IMR-90 (cell line): ENCODE measurements around the gene PHB1. TPM values are rescaled to one million over a fixed set of nuclear protein-coding genes. Genes with fewer than 3 reads are reported as not detected.
A peak's percentile ranks its signal among the peaks of the same experiment; 100 is the strongest.

ENCODE experiments used
- ATAC-seq: fragments of 200-7000 bp; cut with Tn5 transposase; 2 replicates; pipeline ENCODE4 v1.9.1; 2020; ENCODE audit warnings: low read depth, mild to moderate bottlenecking, moderate library complexity
- BruUV-seq: library from RNA; stranded (reverse); fragments of 400-500 nt; replicated peaks from 2 replicates; lab custom pipeline; 2021; lab: Mats Ljungman, UMichigan
- CTCF ChIA-PET: fragments of 300-600 bp; formaldehyde crosslinking; extraction: SDS; loops from one replicate; lab custom pipeline; 2021; ENCODE audit warnings: antibody characterized with exemption; lab: Yijun Ruan, JAX
- POLR2A ChIA-PET: fragments of 300-600 bp; sonication (Branson Sonifier 250); formaldehyde crosslinking; loops from one replicate; lab custom pipeline; 2022; ENCODE audit warnings: antibody characterized with exemption; ENCODE audit not compliant: unreplicated experiment; lab: Charles Lee
- DNase-seq: peaks from one replicate; pipeline ENCODE4 v3.0.0; 2013
- H2AFZ ChIP-seq: replicated peaks from 2 replicates; pipeline ENCODE3; 2013; ENCODE audit warnings: low read length, mild to moderate bottlenecking; ENCODE audit not compliant: poor library complexity
- H2AK5ac ChIP-seq: 2 replicates; pipeline ENCODE4 v1.6.1; 2013; ENCODE audit warnings: low read depth, low read length, inconsistent platforms
- H2AK9ac ChIP-seq: replicated peaks from 2 replicates; pipeline ENCODE3; 2013; ENCODE audit warnings: mild to moderate bottlenecking, low read depth, low read length, moderate library complexity; ENCODE audit not compliant: poor library complexity
- H2BK120ac ChIP-seq: 2 replicates; pipeline ENCODE4 v1.6.1; 2013; ENCODE audit warnings: low read depth, low read length, inconsistent platforms
- H2BK15ac ChIP-seq: 3 replicates; pipeline ENCODE4 v1.6.1; 2013; ENCODE audit warnings: low read depth, low read length, inconsistent platforms
- H2BK20ac ChIP-seq: 2 replicates; pipeline ENCODE4 v1.6.1; 2013; ENCODE audit warnings: low read depth, mild to moderate bottlenecking, inconsistent platforms, low read length, moderate library complexity
- H2BK5ac ChIP-seq: 2 replicates; pipeline ENCODE4 v1.6.1; 2013; ENCODE audit warnings: mild to moderate bottlenecking, low read depth, low read length, inconsistent platforms; ENCODE audit not compliant: poor library complexity, severe bottlenecking
- H3K14ac ChIP-seq: replicated peaks from 2 replicates; pipeline ENCODE4 v1.6.1; 2013; ENCODE audit warnings: low read depth, low read length, inconsistent platforms
- H3K18ac ChIP-seq: 2 replicates; pipeline ENCODE4 v1.6.1; 2013; ENCODE audit warnings: low read depth, low read length, control low read depth
- H3K23ac ChIP-seq: 2 replicates; pipeline ENCODE4 v1.6.1; 2013; ENCODE audit warnings: low read depth, low read length, inconsistent platforms
- H3K27ac ChIP-seq: 2 replicates; pipeline ENCODE4 v1.5.1; 2013; ENCODE audit warnings: mild to moderate bottlenecking, control low read depth, low read length; ENCODE audit not compliant: insufficient read depth
- H3K27me3 ChIP-seq: 2 replicates; pipeline ENCODE4 v1.6.1; 2013; ENCODE audit warnings: low read length; ENCODE audit not compliant: control insufficient read depth, insufficient read depth
- H3K36me3 ChIP-seq: 2 replicates; pipeline ENCODE4 v1.6.1; 2013; ENCODE audit warnings: low read length, mixed read lengths; ENCODE audit not compliant: control insufficient read depth, insufficient read depth
- H3K4ac ChIP-seq: 2 replicates; pipeline ENCODE4 v1.6.1; 2013; ENCODE audit warnings: low read depth, low read length, inconsistent platforms
- H3K4me1 ChIP-seq: 2 replicates; pipeline ENCODE4 v1.6.1; 2013; ENCODE audit warnings: low read length, mixed read lengths; ENCODE audit not compliant: control insufficient read depth, insufficient read depth
- H3K4me2 ChIP-seq: 2 replicates; pipeline ENCODE4 v1.6.1; 2013; ENCODE audit warnings: low read depth, mild to moderate bottlenecking, control low read depth, low read length, moderate library complexity
- H3K4me3 ChIP-seq: 2 replicates; pipeline ENCODE4 v1.5.1; 2013; ENCODE audit warnings: low read depth, mild to moderate bottlenecking, control low read depth, low read length, moderate library complexity; ENCODE audit not compliant: insufficient read depth
- H3K56ac ChIP-seq: 2 replicates; pipeline ENCODE4 v1.6.1; 2013; ENCODE audit warnings: low read length, inconsistent platforms; ENCODE audit not compliant: insufficient read depth; ENCODE audit errors: extremely low read depth
- H3K79me1 ChIP-seq, 2 experiments: 2 replicates each; pipeline ENCODE4 v1.6.1; 2013; ENCODE audit warnings: low read length in 2 of 2, inconsistent platforms in 1 of 2, low read depth in 1 of 2
- H3K9ac ChIP-seq: 2 replicates; pipeline ENCODE4 v1.6.1; 2013; ENCODE audit warnings: low read depth, low read length, control low read depth
- H3K9me1 ChIP-seq: 2 replicates; pipeline ENCODE4 v1.6.1; 2013; ENCODE audit warnings: low read length, inconsistent platforms; ENCODE audit not compliant: insufficient read depth
- H3K9me3 ChIP-seq: 2 replicates; pipeline ENCODE4 v1.6.1; 2013; ENCODE audit warnings: low read length; ENCODE audit not compliant: control insufficient read depth, insufficient read depth
- H4K20me1 ChIP-seq: 2 replicates; pipeline ENCODE4 v1.6.1; 2013; ENCODE audit warnings: low read length, inconsistent platforms; ENCODE audit not compliant: insufficient read depth
- H4K5ac ChIP-seq: 2 replicates; pipeline ENCODE4 v1.6.1; 2013; ENCODE audit warnings: mild to moderate bottlenecking, low read depth, low read length, control low read depth
- H4K8ac ChIP-seq, 2 experiments: 2 replicates each; pipeline ENCODE4 v1.6.1; 2013; ENCODE audit warnings: low read depth in 2 of 2, low read length in 2 of 2, control low read depth in 1 of 2, inconsistent platforms in 1 of 2
- H4K91ac ChIP-seq: 2 replicates; pipeline ENCODE4 v1.6.1; 2013; ENCODE audit warnings: low read depth, low read length, inconsistent platforms; ENCODE audit not compliant: insufficient read depth
- BHLHE40 ChIP-seq: fragments of 150-350 bp; IDR thresholded peaks from 2 replicates; pipeline ENCODE4 v1.6.1; 2016; ENCODE audit warnings: mild to moderate bottlenecking, low read depth, low read length
- ELK1 ChIP-seq: fragments of 150-350 bp; IDR thresholded peaks from 2 replicates; pipeline ENCODE4 v1.6.1; 2016; ENCODE audit warnings: low read depth, mild to moderate bottlenecking, low read length, moderate library complexity, borderline replicate concordance
- FOS ChIP-seq: fragments of 150-350 bp; IDR thresholded peaks from 2 replicates; pipeline ENCODE4 v1.6.1; 2016; ENCODE audit warnings: low read depth, low read length
- RAD21 ChIP-seq: IDR thresholded peaks from 2 replicates; pipeline ENCODE4 v1.6.1; 2012; ENCODE audit warnings: low read length, improper control_type of control experiment
- RFX5 ChIP-seq: IDR thresholded peaks from 2 replicates; pipeline ENCODE4 v1.8.0; 2012; ENCODE audit warnings: low read depth, mild to moderate bottlenecking, low read length, moderate library complexity
- SMC3 ChIP-seq: fragments of 150-350 bp; IDR thresholded peaks from 2 replicates; pipeline ENCODE4 v1.6.1; 2016; ENCODE audit warnings: low read depth, mild to moderate bottlenecking, antibody characterized with exemption, low read length, moderate library complexity
- WGBS, 2 experiments: methylation state at CpG; one replicate each; pipeline versions ENCODE4 v1.1.5 to v1.1.7; 2013; ENCODE audit warnings: missing lambda C conversion rate in 2 of 2; ENCODE audit not compliant: insufficient read length in 1 of 2; ENCODE audit errors: extremely low coverage in 2 of 2; 5-methylcytosine and 5-hydroxymethylcytosine counted together
- dilution Hi-C: fragments of 300-500 bp; cut with HindIII; formaldehyde crosslinking; loops from one replicate; pipeline ENCODE4 v1.14.3; 2018; ENCODE audit warnings: low sequenced_read_pairs; ENCODE audit not compliant: unreplicated experiment
- in situ Hi-C: fragments of 300-500 bp; cut with MboI; formaldehyde crosslinking; loops from 3 replicates; pipeline ENCODE4 v1.14.3; 2019; ENCODE audit warnings: low sequenced_read_pairs, inconsistent platforms, mixed read lengths
- intact Hi-C: fragments of 100-400 bp; cut with micrococcal nuclease; formaldehyde crosslinking; loops from 2 replicates; pipeline ENCODE4 v1.10.0; 2022
- polyA plus RNA-seq, 3 experiments: library from polyadenylated mRNA; depleted of rRNA; stranded (reverse); fragments of >200 nt; gene quantifications; 2 replicates each; pipeline ENCODE4 v1.2.3, GENCODE V29; 2012; ENCODE audit warnings: low replicate concordance in 1 of 3
- total RNA-seq: library from RNA; depleted of rRNA; stranded (reverse); fragments of >200 nt; gene quantifications from 2 replicates; pipeline ENCODE4 v1.2.3, GENCODE V29; 2012

The PHB1 gene
- total and polyA plus RNA-seq, 2 of the 4 experiments (the other 2 are of a cell fraction) = 283 to 294 TPM

GRCh38 chr17:49414622-49415350 is at the start of gene PHB1 (continued):
- TF ChIP-seq RAD21 = no peak
- peak; percentile 95 for TF ChIP-seq BHLHE40
- TF ChIP-seq SMC3 = no peak
- no peak for TF ChIP-seq FOS
- TF ChIP-seq RFX5 = no peak

DNA sequence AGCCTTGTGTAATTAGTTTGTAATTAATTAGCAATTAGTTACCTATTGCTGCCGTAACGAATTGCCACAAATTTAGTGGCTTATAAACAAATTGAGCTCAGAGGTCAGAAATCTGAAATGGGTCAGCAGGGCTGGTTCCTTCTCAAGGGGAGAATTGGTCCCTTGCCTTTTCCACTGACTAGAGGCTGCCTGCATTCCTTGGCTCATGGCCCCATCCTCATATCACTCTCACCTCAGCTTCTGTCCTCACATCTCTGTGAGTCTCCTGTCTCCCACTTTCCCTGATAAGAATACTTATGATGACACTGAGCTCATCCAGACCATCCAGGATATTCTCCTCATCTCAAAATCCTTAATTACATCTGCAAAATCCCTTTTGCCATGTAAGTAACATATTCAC is 49.4 kb upstream of the PHB1 start:
- Histone ChIP-seq H2BK120ac (no peak overlapping the region), H3K18ac (no peak overlapping the region), H2BK15ac (no peak overlapping the region), H2BK5ac (no peak overlapping the region), H4K20me1 (no peaks in the 10 kb centered on the region), H4K8ac (no peak overlapping the region), H3K4me3 (no peak overlapping the region), H3K4me2 (no peak overlapping the region), H3K56ac (no peak overlapping the region), H4K5ac (no peak overlapping the region), H3K27ac (no peak overlapping the region), H3K9me1 (no peaks in the 10 kb centered on the region), H3K36me3 (no peaks in the 10 kb centered on the region), H3K9me3 (peaks cover 12% of the 10 kb centered on the region), H2AK5ac (no peak overlapping the region), H2AFZ (no peak overlapping the region), H3K79me1 (no peaks in the 10 kb centered on the region), H3K23ac (no peak overlapping the region), H3K4ac (no peak overlapping the region), H3K14ac (no peak overlapping the region), H3K4me1 (no peaks in the 10 kb centered on the region), H4K91ac (no peak overlapping the region), H3K27me3 (peaks cover 83% of the 10 kb centered on the region), H2BK20ac (no peak overlapping the region), H3K9ac (no peak overlapping the region), H2AK9ac (no peak overlapping the region)
- WGBS, 2 experiments = no CpG with 5 or more reads among the region's 2 CpGs
- dilution Hi-C loops = no loop called here
- intact Hi-C loops = no loop called here
- ChIA-PET POLR2A (no interaction called here), CTCF (no interaction called here)
- ATAC-seq (no peak), DNase-seq (no peak)
- TF ChIP-seq ELK1 (no peak), FOS (no peak)
- no TSS peak for BruUV-seq
- in situ Hi-C loops = no loop called here
